Hematopoietic multipotent progenitor cell treated with erythropoietin and hydrocortisone succinate and interleukin-3 and kit ligand, for 6 days (in vitro differentiated cells): Measurements from ENCODE around the gene ALDH16A1.
"Not testable (repeated sequence)": the region's sequence is repeated elsewhere in the genome, so short reads cannot be mapped to it uniquely, and the experiment has no call there.

ENCODE experiments used
- DNase-seq: peaks from one replicate; pipeline ENCODE4 v3.0.0-alpha.2; 2015

Gene ALDH16A1

GRCh38 chr19:49441210-49441959, 11.6 kb upstream of the ALDH16A1 start, which contains the start of gene SLC17A7:
Gene SLC17A7, minus strand, starts transcription at chr19:49441527. Its CDS starts 148 bp downstream, at chr19:49441379.
- DNase-seq = peak; percentile 64

GRCh38 chr19:49441960-49442350, 11.1 kb upstream of the ALDH16A1 start:
- no peak for DNase-seq

DNA sequence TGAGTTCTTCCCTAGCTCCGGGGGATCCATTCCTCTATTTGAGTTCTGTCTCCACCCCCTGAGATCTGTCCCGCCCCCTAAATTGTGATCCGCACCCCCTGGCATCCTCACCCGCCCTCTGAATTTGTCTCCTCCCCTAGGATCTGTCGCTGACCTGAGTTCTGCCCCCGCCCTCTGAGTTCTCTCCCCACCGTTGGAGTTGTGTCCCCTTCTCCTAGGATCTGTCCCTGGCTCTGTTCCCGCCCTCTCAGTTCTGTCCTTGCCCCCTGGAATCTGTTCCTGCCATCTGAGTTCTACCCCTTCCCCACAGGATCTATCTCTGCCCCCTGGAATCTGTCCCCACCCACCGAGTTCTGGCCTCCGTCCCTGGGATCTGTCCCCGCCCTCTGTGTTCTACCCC, 10.7 kb upstream of the ALDH16A1 start:
- peak; percentile 38 for DNase-seq

DNA sequence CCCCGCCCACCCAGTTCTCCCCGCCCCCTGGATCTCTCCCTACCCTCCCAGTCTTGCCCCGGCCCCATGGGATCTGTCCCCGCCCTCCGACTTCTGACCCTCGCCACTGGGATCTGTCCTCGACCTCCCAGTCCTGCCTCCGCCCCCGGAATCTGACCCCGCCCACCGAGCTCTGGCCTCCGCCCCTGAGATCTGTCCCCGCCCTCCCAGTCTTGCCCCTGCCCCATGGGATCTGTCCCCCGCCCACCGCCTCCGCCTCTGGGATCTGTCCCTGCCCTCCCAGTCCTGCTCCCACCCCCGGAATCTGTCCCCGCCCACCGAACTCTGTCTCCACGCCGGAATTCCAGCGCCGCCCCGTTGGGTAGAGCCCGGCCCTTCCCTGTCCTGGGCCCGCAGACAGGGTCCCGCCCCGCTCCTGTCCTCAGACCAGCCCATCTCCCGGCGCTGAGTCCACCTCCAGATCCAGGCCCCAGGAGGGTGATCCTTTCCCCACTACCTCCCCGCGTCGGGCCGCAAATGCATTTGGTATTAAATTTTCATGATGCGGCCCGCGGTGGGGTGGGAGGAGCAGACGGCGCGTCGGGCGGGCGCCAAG, 10.2 kb upstream of the ALDH16A1 start:
- peak; percentile 81 for DNase-seq

- DNase-seq = peak; percentile 98
These were observed 9.5 kb upstream of the ALDH16A1 start for GRCh38 chr19:49443366-49444099.

DNA sequence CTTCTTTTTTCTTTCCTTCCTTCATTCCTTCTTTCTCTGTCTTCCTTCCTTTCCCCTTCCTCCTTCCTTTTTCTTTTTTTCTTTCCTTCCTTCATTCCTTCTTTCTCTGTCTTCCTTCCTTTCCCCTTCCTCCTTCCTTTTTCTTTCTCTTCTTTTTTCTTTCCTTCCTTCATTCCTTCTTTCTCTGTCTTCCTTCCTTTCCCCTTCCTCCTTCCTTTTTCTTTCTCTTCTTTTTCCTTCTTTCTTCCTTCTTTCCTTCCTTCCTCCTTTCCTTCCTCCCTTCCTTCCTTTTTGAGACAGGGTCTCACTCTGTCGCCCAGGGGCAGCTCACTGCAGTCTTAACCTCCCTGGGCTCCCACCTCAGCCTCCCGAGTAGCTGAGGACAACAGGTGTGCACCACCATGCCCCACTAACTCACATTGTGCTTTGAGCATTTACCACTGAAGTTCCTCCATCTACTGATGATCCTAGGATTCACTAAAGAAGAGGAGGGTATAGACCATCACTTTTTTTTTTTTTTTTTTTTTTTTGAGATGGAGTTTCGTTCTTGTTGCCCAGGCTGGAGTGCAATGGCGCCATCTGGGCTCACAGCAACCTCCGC, 8.8 kb upstream of the ALDH16A1 start:
- not testable (repeated sequence) for DNase-seq

DNA sequence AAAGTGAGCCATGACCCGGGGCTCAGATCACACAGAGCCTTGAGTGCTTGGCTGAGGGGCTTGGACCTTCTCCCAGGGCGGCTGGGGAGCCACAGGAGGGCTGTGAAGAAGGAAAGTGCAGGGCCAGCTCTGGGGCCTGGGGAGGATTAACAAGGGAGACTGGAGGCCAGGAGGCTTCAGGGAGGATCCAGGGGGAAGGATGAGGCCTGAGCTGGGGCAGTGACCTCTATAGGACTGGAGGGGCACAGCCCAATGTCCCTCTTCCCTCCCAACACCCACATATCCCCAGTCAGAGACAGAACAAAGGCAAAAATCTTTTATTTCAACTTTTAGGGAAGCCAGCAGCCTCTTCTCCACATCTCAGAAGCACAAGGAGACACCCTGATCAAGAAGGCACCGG, 7.0 kb upstream of the ALDH16A1 start:
- no peak for DNase-seq

GRCh38 chr19:49447485-49448431, 5.3 kb upstream of the ALDH16A1 start:
- DNase-seq = peak; percentile 89

DNA sequence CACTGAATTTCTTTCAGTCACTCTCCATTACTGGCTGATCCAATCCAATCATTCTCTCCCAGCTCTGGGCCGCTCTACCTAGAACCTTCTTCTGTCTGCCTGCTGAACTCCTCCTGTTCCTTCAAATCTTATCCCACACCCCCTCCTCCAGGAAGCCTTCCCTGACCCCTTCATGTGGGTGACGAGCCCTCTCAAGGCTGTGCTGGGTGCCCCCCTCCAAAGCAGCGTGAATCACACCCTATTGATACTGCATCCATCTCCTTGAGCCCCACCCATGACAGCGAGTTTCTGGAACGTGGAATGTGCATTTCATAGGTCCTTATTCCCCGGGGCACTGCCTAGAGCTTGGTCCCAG, 4.6 kb upstream of the ALDH16A1 start:
- no peak for DNase-seq

GRCh38 chr19:49450405-49450804, 2.6 kb upstream of the ALDH16A1 start:
- no peak for DNase-seq

GRCh38 chr19:49451430-49452181, 1.4 kb upstream of the ALDH16A1 start, which contains the start of gene PIH1D1:
Gene PIH1D1, minus strand, starts transcription at chr19:49451814. Its CDS starts 240 bp downstream, at chr19:49451574.
- DNase-seq = peak; percentile 100

DNA sequence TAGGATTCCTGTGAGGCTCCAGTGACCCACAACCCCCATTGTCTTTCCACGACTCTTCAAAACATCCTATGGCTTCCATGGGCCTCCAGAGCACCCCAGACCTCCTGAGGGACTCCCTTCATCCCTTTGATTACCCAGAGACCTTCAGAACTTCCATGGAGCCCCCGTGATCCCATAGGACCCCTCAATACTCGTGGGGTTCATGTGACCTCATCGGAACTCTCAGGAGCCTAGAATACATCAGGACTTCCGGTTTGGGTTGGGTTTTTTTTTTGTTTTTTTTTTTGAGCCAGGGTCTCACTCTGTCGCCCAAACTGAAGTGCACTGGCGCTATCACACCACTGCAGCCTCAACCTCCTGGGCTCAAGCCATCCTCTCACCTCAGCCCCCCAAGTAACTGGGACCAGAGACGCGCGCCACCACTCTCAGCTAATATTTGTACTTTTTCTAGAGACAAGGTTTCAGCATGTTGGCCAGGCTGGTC, 774 bp downstream of the ALDH16A1 start:
- DNase-seq = peak; percentile 50

DNA sequence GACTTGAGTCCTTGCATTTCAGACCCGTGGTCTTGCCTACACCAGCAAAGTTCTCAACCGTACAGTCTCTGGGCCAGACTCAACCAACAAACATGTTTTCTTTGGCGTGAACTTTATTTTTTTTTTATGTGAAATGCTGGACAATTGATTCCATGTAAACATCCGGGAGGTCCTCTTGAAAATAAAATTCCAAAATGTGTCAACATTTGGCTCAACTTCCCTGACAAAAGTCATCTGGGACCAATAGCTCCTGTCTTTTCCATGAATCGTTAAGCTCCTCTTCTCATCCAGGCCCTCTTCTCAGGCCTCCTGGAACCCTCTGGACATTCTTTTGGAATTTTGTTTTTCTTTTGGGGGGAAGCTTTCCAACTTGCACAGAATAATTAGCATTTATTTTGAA, 2.7 kb downstream of the ALDH16A1 start:
- no peak for DNase-seq

DNA sequence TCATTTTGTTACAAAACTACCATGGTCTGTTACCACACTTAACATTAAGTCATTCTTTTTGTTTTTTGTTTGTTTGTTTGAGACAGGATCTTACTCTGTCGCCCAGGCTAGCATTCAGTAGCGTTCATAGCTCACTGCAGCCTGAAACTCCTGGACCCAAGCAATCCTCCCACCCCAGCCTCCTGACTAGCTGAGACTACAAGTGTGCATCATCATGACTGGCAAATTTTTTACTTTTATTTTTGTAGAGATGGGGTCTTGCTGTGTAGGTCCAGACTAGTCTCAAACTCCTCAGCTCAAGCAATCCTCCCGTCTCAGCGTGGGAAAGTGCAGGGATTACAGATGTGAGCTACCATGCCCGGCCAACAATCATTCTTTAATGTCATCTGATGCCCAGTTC, 3.3 kb downstream of the ALDH16A1 start:
- DNase-seq = no peak

DNA sequence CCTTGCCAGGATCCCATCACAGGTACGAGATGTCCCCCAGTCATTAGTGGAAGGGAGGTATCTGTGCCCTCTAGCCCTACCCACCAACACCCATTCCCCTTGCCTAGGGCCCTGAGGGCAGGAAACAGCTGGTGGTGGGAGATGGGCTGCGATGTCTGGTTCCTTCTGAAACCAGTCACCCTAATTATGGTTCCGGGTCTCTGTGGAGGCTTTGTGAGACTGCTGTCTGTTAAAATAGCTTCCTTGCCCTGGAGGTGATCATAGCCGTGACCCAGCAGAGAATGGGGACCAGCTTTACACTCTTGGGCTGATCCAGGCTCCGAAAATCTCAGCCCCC, 5.5 kb downstream of the ALDH16A1 start:
- DNase-seq = no peak

DNA sequence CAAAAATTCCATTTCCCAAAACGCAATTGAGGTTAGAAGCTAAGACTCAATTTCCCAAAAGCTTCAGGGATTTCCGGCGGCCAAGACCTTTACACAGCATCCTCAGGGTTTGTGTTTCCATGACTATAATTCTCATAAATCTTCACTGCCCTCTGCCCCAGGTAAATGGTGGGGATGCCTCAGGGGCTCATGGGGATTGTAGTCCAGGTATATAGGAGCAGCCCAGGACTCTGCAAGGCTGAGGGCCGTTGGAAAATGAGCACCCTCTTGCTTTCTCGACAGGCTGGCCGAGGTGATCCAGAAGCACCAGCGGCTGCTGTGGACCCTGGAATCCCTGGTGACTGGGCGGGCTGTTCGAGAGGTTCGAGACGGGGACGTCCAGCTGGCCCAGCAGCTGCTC, 6.4 kb downstream of the ALDH16A1 start:
- no peak for DNase-seq

GRCh38 chr19:49461130-49461529, 8.1 kb downstream of the ALDH16A1 start:
- DNase-seq = not testable (repeated sequence)

- DNase-seq = no peak
These were observed 8.6 kb downstream of the ALDH16A1 start for GRCh38 chr19:49461656-49462055.

GRCh38 chr19:49462492-49462891, 9.5 kb downstream of the ALDH16A1 start:
- no peak for DNase-seq

DNA sequence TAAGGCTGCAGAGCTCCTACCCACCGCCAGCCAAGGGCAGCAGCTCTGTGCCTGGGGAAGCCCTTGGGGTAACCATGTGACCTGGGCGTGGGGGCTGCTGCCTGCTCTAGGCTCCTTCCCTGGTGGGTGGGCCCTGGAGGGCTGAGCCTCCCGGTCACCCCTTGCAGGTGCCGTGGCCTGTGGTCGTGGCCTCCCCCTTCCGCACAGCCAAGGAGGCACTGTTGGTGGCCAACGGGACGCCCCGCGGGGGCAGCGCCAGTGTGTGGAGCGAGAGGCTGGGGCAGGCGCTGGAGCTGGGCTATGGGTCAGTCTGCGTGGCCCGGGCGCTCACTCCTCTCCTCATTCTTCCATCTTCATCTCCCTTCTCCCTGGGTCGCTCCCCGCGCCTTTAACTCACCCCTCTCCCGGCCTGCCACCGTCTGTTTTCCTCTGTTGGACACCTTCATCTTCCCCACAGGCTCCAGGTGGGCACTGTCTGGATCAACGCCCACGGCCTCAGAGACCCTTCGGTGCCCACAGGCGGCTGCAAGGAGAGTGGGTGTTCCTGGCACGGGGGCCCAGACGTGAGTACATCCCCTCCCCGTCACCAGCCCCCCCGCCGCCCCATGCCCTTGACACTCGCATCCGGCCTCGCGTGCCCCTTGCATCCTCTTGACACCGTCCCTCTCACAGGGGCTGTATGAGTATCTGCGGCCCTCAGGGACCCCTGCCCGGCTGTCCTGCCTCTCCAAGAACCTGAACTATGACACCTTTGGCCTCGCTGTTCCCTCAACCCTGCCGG, 11.1 kb downstream of the ALDH16A1 start:
- DNase-seq = no peak

DNA sequence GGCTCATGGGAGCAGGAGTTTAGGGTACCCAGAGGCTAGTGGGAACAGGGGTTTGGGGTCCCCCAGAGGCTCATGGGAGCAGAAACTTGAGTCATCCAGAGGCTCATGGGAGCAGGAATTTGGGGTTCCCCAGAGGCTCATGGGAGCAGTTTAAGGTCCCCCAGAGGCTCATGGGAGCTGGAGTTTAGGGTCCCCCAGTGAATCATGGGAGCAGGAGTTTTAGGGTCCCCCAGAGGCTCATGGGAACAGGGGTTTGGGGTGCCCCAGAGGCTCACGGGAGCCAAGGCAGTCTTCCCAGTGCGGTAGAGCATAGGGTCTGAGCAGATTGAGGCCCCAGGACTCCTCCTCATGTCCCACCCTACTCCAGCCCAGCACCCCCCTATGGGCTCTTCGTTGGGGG, 12.3 kb downstream of the ALDH16A1 start:
- no peak for DNase-seq
